ENCODE results near the gene TMEM50A.
A peak's percentile ranks its signal among the peaks of the same experiment; 100 is the strongest.
"Not testable (repeated sequence)": the region's sequence is repeated elsewhere in the genome, so short reads cannot be mapped to it uniquely, and the experiment has no call there.

The TMEM50A gene

GRCh38 chr1:25328791-25329185 lies 9.3 kb upstream of the TMEM50A start:
- in situ Hi-C loops (cut with HindIII; ENCODE audit: low pct_ligation_motif_present, low pct_unique_long_range_greater_than_20kb, low sequenced_read_pairs), result not testable (repeated sequence)

GRCh38 chr1:25329336-25329735 lies 8.8 kb upstream of the TMEM50A start:
- in situ Hi-C loops (cut with HindIII; ENCODE audit: low pct_ligation_motif_present, low pct_unique_long_range_greater_than_20kb, low sequenced_read_pairs), result not testable (repeated sequence)

More at GRCh38 chr1:25328791-25329185, 9.3 kb upstream of the TMEM50A start:
- not testable (repeated sequence) for DNase-seq

GRCh38 chr1:25329950-25330349 lies 8.2 kb upstream of the TMEM50A start:
- DNase-seq, result peak; percentile 30
- in situ Hi-C loops (cut with HindIII; ENCODE audit: low pct_ligation_motif_present, low pct_unique_long_range_greater_than_20kb, low sequenced_read_pairs), result not testable (repeated sequence)

More at GRCh38 chr1:25329336-25329735, 8.8 kb upstream of the TMEM50A start:
- not testable (repeated sequence) for DNase-seq

GRCh38 chr1:25336922-25337354 lies 1.2 kb upstream of the TMEM50A start:
- in situ Hi-C loops (cut with HindIII; ENCODE audit: low pct_ligation_motif_present, low pct_unique_long_range_greater_than_20kb, low sequenced_read_pairs); DNase-seq: not testable (repeated sequence)

- in situ Hi-C loops (cut with HindIII; ENCODE audit: low pct_ligation_motif_present, low pct_unique_long_range_greater_than_20kb, low sequenced_read_pairs); DNase-seq: not testable (repeated sequence)
Measured at GRCh38 chr1:25337483-25338187, 499 bp upstream of the TMEM50A start.

- DNase-seq, result peak; percentile 7
- in situ Hi-C loops (cut with HindIII; ENCODE audit: low pct_ligation_motif_present, low pct_unique_long_range_greater_than_20kb, low sequenced_read_pairs), result no loop called here
Measured at GRCh38 chr1:25338986-25339385, 852 bp downstream of the TMEM50A start.

GRCh38 chr1:25341746-25342145 lies 3.6 kb downstream of the TMEM50A start:
- no peak for DNase-seq
- in situ Hi-C loops (cut with HindIII; ENCODE audit: low pct_ligation_motif_present, low pct_unique_long_range_greater_than_20kb, low sequenced_read_pairs), result no loop called here

GRCh38 chr1:25342846-25343245 lies 4.7 kb downstream of the TMEM50A start:
- in situ Hi-C loops (cut with HindIII; ENCODE audit: low pct_ligation_motif_present, low pct_unique_long_range_greater_than_20kb, low sequenced_read_pairs), result no loop called here
- no peak for DNase-seq

GRCh38 chr1:25343872-25344271 lies 5.7 kb downstream of the TMEM50A start:
- peak; percentile 67 for DNase-seq
- in situ Hi-C loops (cut with HindIII; ENCODE audit: low pct_ligation_motif_present, low pct_unique_long_range_greater_than_20kb, low sequenced_read_pairs), result no loop called here

GRCh38 chr1:25347556-25347955 lies 9.4 kb downstream of the TMEM50A start:
- in situ Hi-C loops (cut with HindIII; ENCODE audit: low pct_ligation_motif_present, low pct_unique_long_range_greater_than_20kb, low sequenced_read_pairs), result no loop called here
- DNase-seq, result no peak

- no peak for DNase-seq
- in situ Hi-C loops (cut with HindIII; ENCODE audit: low pct_ligation_motif_present, low pct_unique_long_range_greater_than_20kb, low sequenced_read_pairs), result no loop called here
Measured at GRCh38 chr1:25349606-25350005, 11.5 kb downstream of the TMEM50A start.

- in situ Hi-C loops (cut with HindIII; ENCODE audit: low pct_ligation_motif_present, low pct_unique_long_range_greater_than_20kb, low sequenced_read_pairs), result no loop called here
Measured at GRCh38 chr1:25355841-25356395, 17.8 kb downstream of the TMEM50A start.

GRCh38 chr1:25356441-25356840 lies 18.3 kb downstream of the TMEM50A start:
- in situ Hi-C loops (cut with HindIII; ENCODE audit: low pct_ligation_motif_present, low pct_unique_long_range_greater_than_20kb, low sequenced_read_pairs), result no loop called here
- no peak for DNase-seq

More at GRCh38 chr1:25355841-25356395, 17.8 kb downstream of the TMEM50A start:
- DNase-seq, result no peak

- no peak for DNase-seq
- in situ Hi-C loops (cut with HindIII; ENCODE audit: low pct_ligation_motif_present, low pct_unique_long_range_greater_than_20kb, low sequenced_read_pairs), result no loop called here
Measured at GRCh38 chr1:25356848-25357247, 18.7 kb downstream of the TMEM50A start.

- in situ Hi-C loops (cut with HindIII; ENCODE audit: low pct_ligation_motif_present, low pct_unique_long_range_greater_than_20kb, low sequenced_read_pairs), result no loop called here
- DNase-seq, result peak; percentile 31
Measured at GRCh38 chr1:25360596-25361581, 22.8 kb downstream of the TMEM50A start.

- in situ Hi-C loops (cut with HindIII; ENCODE audit: low pct_ligation_motif_present, low pct_unique_long_range_greater_than_20kb, low sequenced_read_pairs), result no loop called here
- DNase-seq, result no peak
Measured at GRCh38 chr1:25361901-25362300, 23.8 kb downstream of the TMEM50A start.

- DNase-seq; in situ Hi-C loops (cut with HindIII; ENCODE audit: low pct_ligation_motif_present, low pct_unique_long_range_greater_than_20kb, low sequenced_read_pairs): not testable (repeated sequence)
Measured at GRCh38 chr1:25362634-25363559, 24.8 kb downstream of the TMEM50A start.

- no peak for DNase-seq
- in situ Hi-C loops (cut with HindIII; ENCODE audit: low pct_ligation_motif_present, low pct_unique_long_range_greater_than_20kb, low sequenced_read_pairs), result no loop called here
Measured at GRCh38 chr1:25369241-25369640, 31.1 kb downstream of the TMEM50A start.
